Left renal pelvis (tissue), 4 donors: Measurements from ENCODE around the gene SLC22A31. TPM values are rescaled to one million over a fixed set of nuclear protein-coding genes. Genes with fewer than 3 reads are reported as not detected.
A peak's percentile ranks its signal among the peaks of the same experiment; 100 is the strongest.
"Not testable (repeated sequence)": the region's sequence is repeated elsewhere in the genome, so short reads cannot be mapped to it uniquely, and the experiment has no call there.

Experiments
- DNase-seq, 4 donors: peaks; one replicate each; pipeline ENCODE4 v3.0.0-alpha.2; 2013; ENCODE audit warnings: low read depth in 4 of 4, low spot score in 3 of 4
- polyA plus RNA-seq, 4 donors: library from polyadenylated mRNA; unstranded; fragments of 120-200 nt; gene quantifications; one replicate each; pipeline ENCODE4 v1.2.1, GENCODE V29; 2013; ENCODE audit not compliant: insufficient read length in 4 of 4

The SLC22A31 gene
- 1 to 10 TPM in 1 of 4 donors, under 1 TPM in 3; 0.40 to 1.1 (median 0.65) TPM for polyA plus RNA-seq

DNA sequence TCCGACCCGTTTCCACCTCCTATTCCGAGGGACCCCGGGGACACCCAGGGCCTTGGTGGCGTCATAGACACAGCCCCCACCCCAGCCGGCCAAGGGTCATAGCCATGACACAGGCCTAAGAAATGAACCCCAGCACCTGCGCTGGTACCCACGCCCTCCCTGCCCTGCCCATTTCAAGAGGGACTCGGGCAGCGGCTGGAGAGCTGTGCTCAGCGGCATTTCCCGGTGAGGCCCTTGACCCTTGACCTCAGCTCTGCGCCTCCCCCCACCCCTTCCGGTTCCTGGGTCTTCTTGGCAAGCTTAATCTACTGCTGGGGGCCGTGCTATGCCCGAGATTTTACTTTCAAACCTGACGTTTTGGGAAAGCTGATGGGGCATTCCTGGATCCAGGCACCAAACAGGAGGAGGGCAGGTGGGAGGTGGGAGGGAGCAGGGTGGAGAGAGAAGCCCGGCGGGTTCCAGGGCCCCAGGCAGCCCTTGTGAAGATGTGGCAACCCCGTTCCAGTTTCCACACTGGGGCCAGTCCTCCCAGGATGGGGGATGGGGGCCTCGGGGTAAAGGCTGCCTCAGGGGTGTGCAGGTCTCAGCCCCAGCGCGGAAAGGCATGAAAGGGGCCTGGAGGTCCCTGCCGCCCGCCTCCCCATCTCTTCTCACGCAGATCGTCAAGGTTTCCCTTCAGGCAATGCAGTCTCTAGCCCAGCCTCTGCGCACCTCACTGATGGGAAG lies at the start of gene SLC22A31:
Gene SLC22A31 (minus strand): TSS at position 414 of the 726 bp plus-strand sequence. CDS start 36 bp downstream, at position 378.
- no peak for DNase-seq

GRCh38 chr16:89248196-89248982 lies 48.1 kb upstream of the SLC22A31 start:
- DNase-seq: no peak

GRCh38 chr16:89247734-89248075 lies 47.4 kb upstream of the SLC22A31 start:
- DNase-seq: not testable (repeated sequence)

DNA sequence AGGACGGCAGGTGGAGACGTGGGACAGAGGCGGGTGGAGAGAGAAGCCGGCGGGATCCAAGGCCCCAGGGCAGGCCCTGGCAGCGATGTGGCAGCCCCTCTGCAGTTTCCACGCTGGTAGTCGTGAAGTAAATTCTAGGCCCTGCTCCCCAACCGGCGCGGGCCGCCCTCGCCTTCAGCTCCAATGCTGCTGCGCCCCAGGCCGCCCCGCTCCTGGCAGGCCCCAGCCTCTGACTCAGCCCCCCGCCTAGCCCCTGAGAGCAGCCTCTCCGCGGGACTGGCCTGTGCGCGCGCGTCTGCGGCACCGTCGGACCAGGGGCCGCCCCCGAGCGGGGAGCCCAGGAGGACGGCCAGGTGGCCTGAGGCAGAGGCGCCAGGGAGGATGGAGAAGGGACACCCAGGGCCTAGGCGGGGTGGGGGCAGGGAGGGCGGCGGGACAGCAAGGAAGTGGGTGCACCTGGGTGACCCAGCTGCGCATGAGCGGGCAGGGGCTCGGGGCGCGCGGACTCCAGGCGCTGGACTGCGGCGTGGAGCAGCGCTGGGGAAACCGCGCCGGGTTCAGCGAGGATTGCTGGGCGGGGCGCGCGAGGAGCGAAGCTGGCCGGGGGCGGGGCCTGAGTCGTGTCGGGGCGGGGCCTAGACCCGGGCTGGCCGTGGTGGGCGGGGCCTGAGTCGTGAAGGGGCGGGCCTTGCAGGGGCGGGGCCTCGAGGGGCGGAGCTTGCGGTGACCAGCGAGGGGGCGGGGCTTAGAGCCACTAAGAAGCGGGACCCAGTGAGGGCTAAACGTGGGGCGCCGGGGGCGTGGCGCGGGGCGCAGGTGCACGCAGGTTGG lies 46.8 kb upstream of the SLC22A31 start:
- DNase-seq: peak in 2 of 4 donors; percentile 43 to 60

- no peak for DNase-seq
These were observed 46.1 kb upstream of the SLC22A31 start for GRCh38 chr16:89246383-89246902.

DNA sequence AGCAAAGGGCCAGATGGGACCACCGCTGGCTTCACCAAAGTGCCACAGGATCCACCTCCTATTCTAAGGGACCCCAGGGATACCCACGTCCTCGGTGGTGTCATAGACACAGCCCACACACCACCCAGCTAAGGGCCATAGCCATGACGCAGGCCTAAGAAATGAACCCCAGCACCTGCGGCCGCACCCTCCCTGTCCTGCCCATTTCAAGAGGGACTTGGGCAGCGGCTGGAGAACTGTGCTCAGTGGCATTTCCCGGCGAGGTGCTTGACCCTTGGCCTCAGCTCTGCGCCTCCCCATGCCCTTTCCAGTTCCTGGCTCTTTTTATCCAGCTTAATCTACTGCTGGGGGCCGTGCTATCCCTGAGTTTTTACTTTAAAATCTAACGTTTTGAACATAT lies 44.4 kb upstream of the SLC22A31 start:
- DNase-seq: no peak

GRCh38 chr16:89244264-89244663 lies 43.9 kb upstream of the SLC22A31 start:
- DNase-seq: not testable (repeated sequence)

GRCh38 chr16:89243664-89244063 lies 43.3 kb upstream of the SLC22A31 start:
- DNase-seq: no peak

DNA sequence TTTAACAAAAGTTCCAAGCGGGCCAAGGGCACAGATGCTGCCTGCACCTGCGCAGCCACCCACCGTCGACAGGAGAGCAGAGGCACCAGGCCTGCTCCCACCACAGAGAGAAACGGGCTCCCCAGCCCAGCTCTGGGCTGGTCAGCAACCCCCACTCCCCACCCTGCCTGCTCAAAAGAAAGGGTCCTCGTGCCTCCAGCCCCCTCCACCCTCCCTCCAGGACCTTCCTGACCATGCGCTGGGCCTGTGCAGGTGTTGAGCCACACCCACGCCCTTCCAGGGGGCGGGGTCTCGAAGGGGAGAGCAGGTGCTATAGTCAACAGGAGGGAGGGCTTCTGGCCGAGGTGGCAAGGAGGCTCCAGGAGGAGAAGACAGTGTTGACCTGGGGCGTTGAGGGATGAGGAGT lies 42.5 kb upstream of the SLC22A31 start:
- DNase-seq: no peak

DNA sequence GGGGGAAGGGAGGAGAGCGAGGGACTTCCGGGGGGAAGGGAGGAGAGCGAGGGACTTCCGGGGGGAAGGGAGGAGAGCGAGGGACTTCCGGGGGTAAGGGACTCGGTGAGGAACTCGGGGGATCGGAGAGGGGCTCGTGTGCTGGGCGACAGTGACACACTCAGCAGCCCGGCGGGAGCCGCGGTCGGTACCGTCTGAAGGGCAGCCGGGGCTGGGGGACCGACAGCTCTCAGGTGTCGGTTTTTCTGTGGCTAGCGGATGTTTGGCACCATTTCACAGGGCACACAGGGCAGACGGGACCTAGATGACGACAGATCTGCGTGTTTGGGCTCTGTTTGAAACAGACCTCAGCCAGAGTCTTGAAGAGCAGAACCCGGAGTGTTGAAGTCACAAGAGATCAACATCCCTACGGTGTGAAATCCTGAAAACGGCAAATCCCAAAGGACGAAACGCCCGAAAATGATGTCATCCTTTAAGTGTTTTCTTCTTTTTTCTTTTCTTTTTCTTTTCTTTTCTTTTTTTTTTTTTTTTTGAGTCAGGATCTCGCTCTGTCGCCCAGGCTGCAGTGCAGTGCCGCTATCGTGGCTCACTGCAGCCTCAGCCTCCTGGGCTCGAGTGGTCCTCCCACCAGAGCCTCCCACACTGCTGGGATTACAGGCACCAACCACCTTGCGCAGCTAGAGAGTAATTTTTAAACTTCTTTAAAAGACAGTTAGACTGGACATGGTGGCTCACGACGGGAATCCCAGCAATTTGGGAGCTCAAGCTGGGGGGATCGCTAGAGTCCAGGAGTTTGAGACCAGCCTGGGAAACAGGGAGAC lies 41.1 kb upstream of the SLC22A31 start:
- DNase-seq: peak in 1 of 4 donors; percentile 73

DNA sequence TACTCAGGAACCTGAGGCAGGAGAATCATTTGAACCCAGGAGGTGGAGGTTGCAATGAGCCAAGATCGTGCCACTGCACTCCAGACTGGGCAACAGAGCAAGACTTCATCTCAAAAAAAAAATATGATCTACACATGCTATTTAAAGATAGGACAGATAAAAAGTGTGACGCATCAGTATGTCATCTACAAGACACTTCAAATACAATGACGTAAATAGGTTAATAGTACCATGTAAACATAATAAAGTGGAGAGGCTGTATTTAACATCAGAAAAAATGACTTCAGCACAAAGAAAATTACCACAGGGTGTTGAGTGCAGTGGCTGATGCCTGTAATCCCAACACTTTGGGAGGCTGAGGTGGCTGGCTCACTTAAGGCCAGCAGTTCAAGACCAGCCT lies 37.4 kb upstream of the SLC22A31 start:
- no peak for DNase-seq

- DNase-seq: no peak
These were observed 33.5 kb upstream of the SLC22A31 start for GRCh38 chr16:89233678-89234490.

- no peak for DNase-seq
These were observed 31.8 kb upstream of the SLC22A31 start for GRCh38 chr16:89232107-89232506.

- no peak for DNase-seq
These were observed 29.9 kb upstream of the SLC22A31 start for GRCh38 chr16:89230255-89230654.

GRCh38 chr16:89224665-89225064 lies 24.3 kb upstream of the SLC22A31 start:
- DNase-seq: no peak

- DNase-seq: no peak
These were observed 22.6 kb upstream of the SLC22A31 start for GRCh38 chr16:89222931-89223330.

DNA sequence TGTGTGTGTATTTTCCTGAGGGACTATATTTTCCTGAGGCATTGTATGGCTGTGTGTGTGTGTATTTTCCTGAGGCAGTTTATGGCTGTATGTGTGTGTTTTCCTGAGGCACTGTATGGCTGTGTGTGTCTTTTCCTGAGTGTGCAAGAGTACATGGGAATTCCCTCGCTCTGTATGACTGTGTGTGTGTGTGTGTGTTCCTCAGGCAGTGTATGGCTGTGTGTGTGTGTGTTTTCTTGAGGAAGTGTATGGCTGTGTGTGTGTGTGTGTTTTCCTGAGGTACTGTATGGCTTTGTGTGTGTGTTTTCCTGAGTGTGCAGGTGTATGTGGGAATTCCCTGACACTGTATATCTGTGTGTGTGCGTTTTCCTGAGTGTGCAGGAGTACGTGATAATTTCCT lies 21.3 kb upstream of the SLC22A31 start:
- no peak for DNase-seq

GRCh38 chr16:89219365-89219764 lies 19.0 kb upstream of the SLC22A31 start:
- DNase-seq: no peak
